Left lung (tissue), 10 donors: Measurements from ENCODE around the gene UGT1A4. TPM values are rescaled to one million over a fixed set of nuclear protein-coding genes. Genes with fewer than 3 reads are reported as not detected.

ENCODE experiments used
- ATAC-seq: fragments of 200-7000 bp; cut with Tn5 transposase; one replicate; pipeline ENCODE4 v1.9.1; 2020; ENCODE audit warnings: moderate library complexity
- DNase-seq, 4 donors: peaks; one replicate each; pipeline ENCODE4 v3.0.0-alpha.2; 2013 to 2020
- H3K27ac ChIP-seq, 2 donors: fragments of 200-600 bp; sonication (generic) in 1 of 2; one replicate each; pipeline versions ENCODE4 v1.5.0 to v1.8.0; 2020 to 2021
- H3K27me3 ChIP-seq, 2 donors: fragments of 200-600 bp; sonication (generic) in 1 of 2; one replicate each; pipeline versions ENCODE4 v1.5.0 to v1.8.0; 2020 to 2021
- H3K36me3 ChIP-seq, 2 donors: fragments of 200-600 bp; sonication (generic) in 1 of 2; one replicate each; pipeline versions ENCODE4 v1.5.0 to v1.8.0; 2020 to 2021
- H3K4me1 ChIP-seq, 2 donors: fragments of 200-600 bp; one replicate each; pipeline ENCODE4 v1.8.0; 2021
- H3K4me3 ChIP-seq, 2 donors: fragments of 200-600 bp; sonication (generic) in 1 of 2; one replicate each; pipeline versions ENCODE4 v1.5.0 to v1.8.0; 2020 to 2021; ENCODE audit warnings: mild to moderate bottlenecking in 1 of 2
- H3K9me3 ChIP-seq, 2 donors: fragments of 200-600 bp; sonication (generic) in 1 of 2; one replicate each; pipeline versions ENCODE4 v1.5.0 to v1.8.0; 2020 to 2021
- CTCF ChIP-seq, 2 donors: fragments of 200-600 bp; sonication (generic) in 1 of 2; IDR thresholded peaks; one replicate each; pipeline versions ENCODE4 v1.5.0 to v1.8.0; 2021; ENCODE audit warnings: antibody characterized with exemption in 2 of 2
- intact Hi-C, 2 donors: fragments of 100-400 bp; cut with DNase I; formaldehyde crosslinking; loops; one replicate each; pipeline versions ENCODE4 v1.11.2 to v1.14.2; 2022
- polyA plus RNA-seq, 6 donors: library from polyadenylated mRNA; unstranded; fragments of 120-200 nt; gene quantifications; one replicate each; pipeline ENCODE4 v1.2.1, GENCODE V29; 2013; ENCODE audit not compliant: insufficient read length in 6 of 6
- total RNA-seq, 2 donors: library from RNA; stranded (reverse); fragmentation: NEBNext Ultra II Directional; extraction: Animal tissue kit (Norgen Biotek cat#: 25700); gene quantifications; one replicate each; pipeline ENCODE4 v1.2.1, GENCODE V29; 2021
- donor health status: DM: no; HTN: yes; CAD: no.
- donor health status: DM: no; HTN: no; CAD: no.

Gene UGT1A4
- total and polyA plus RNA-seq, 8 donors: not detected

GRCh38 chr2:233796254-233796653 lies 77.7 kb downstream of the UGT1A4 start:
- ATAC-seq: no peak
- Histone ChIP-seq H3K36me3 (no peaks in the 10 kb centered on the region), H3K27me3 (peaks cover 0 to 6% of the 10 kb centered on the region in 2 donors), H3K27ac (no peak overlapping the region), H3K4me3 (no peak overlapping the region), H3K4me1 (no peaks in the 10 kb centered on the region), H3K9me3 (no peaks in the 10 kb centered on the region)
- intact Hi-C loops: no loop called here
- DNase-seq: no peak
- TF ChIP-seq CTCF (IDR thresholded peaks at IDR 0.05): no peak

GRCh38 chr2:233798335-233799086 lies 80.0 kb downstream of the UGT1A4 start:
- Histone ChIP-seq H3K4me1 (no peaks in the 10 kb centered on the region), H3K9me3 (no peaks in the 10 kb centered on the region), H3K27ac (no peak overlapping the region), H3K4me3 (no peak overlapping the region), H3K27me3 (peaks cover 0 to 6% of the 10 kb centered on the region in 2 donors), H3K36me3 (no peaks in the 10 kb centered on the region)
- ATAC-seq: no peak
- TF ChIP-seq CTCF (IDR thresholded peaks at IDR 0.05): no peak
- DNase-seq: no peak
- intact Hi-C loops: no loop called here

GRCh38 chr2:233799087-233799665 lies 80.6 kb downstream of the UGT1A4 start:
- Histone ChIP-seq H3K4me1 (no peaks in the 10 kb centered on the region), H3K27ac (no peak overlapping the region), H3K4me3 (no peak overlapping the region), H3K36me3 (no peaks in the 10 kb centered on the region), H3K27me3 (no peaks in the 10 kb centered on the region), H3K9me3 (no peaks in the 10 kb centered on the region)
- no peak for ATAC-seq
- intact Hi-C loops: no loop called here
- DNase-seq: peak in 1 of 4 donors; percentile 17
- no peak for TF ChIP-seq CTCF (IDR thresholded peaks at IDR 0.05)

GRCh38 chr2:233799716-233800115 lies 81.2 kb downstream of the UGT1A4 start:
- Histone ChIP-seq H3K4me3 (no peak overlapping the region), H3K4me1 (no peaks in the 10 kb centered on the region), H3K27ac (no peak overlapping the region), H3K27me3 (no peaks in the 10 kb centered on the region), H3K9me3 (no peaks in the 10 kb centered on the region), H3K36me3 (no peaks in the 10 kb centered on the region)
- TF ChIP-seq CTCF (IDR thresholded peaks at IDR 0.05): no peak
- intact Hi-C loops: no loop called here
- DNase-seq (no peak), ATAC-seq (no peak)

GRCh38 chr2:233800208-233800607 lies 81.7 kb downstream of the UGT1A4 start:
- Histone ChIP-seq H3K4me1 (no peaks in the 10 kb centered on the region), H3K9me3 (no peaks in the 10 kb centered on the region), H3K4me3 (no peak overlapping the region), H3K27me3 (no peaks in the 10 kb centered on the region), H3K27ac (no peak overlapping the region), H3K36me3 (no peaks in the 10 kb centered on the region)
- DNase-seq (peak in 1 of 4 donors; percentile 29), ATAC-seq (no peak)
- intact Hi-C loops: no loop called here
- TF ChIP-seq CTCF (IDR thresholded peaks at IDR 0.05): no peak
